ENCODE results near the gene ZNF26. TPM values are rescaled to one million over a fixed set of nuclear protein-coding genes. Genes with fewer than 3 reads are reported as not detected.

ZNF26 gene
- total and polyA plus RNA-seq, 4 donors, result 5.0 to 26.7 (median 11.0) TPM

DNA sequence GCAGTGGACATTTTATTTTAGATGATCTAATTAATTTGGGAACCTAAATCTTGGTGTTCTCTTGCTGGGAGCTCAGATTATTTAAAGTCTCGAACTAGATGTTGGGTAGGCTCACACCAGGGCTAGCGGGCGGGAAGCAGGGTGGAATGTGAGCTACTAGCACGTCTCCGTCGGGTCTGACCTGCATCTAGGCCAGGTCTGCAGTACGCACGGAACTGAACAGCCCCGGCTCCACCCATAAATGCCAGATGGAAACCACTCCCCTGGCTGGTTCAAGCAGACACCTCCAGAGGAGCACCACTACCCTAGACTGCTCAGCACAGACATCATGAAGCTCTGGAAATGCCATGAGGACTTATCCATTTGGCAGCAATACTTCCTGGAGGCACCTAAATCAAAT lies 40.4 kb upstream of the ZNF26 start:
- TF ChIP-seq, protein P1, sequence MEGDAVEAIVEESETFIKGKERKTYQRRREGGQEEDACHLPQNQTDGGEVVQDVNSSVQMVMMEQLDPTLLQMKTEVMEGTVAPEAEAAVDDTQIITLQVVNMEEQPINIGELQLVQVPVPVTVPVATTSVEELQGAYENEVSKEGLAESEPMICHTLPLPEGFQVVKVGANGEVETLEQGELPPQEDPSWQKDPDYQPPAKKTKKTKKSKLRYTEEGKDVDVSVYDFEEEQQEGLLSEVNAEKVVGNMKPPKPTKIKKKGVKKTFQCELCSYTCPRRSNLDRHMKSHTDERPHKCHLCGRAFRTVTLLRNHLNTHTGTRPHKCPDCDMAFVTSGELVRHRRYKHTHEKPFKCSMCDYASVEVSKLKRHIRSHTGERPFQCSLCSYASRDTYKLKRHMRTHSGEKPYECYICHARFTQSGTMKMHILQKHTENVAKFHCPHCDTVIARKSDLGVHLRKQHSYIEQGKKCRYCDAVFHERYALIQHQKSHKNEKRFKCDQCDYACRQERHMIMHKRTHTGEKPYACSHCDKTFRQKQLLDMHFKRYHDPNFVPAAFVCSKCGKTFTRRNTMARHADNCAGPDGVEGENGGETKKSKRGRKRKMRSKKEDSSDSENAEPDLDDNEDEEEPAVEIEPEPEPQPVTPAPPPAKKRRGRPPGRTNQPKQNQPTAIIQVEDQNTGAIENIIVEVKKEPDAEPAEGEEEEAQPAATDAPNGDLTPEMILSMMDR (IDR thresholded peaks at IDR 0.05; ENCODE audit: control extremely low read depth, extremely low read depth), result no peak
- ATAC-seq (ENCODE audit: insufficient read depth, low FRiP score), result no peak
- WGBS, 2 donors, result 98 to 100% methylated on average over 9 of the region's 9 CpGs
- peaks cover 44 to 86% (median 58%) of the 10 kb centered on the region in 4 donors for H3K36me3 ChIP-seq (ENCODE audit: control insufficient read depth in 4 of 4, insufficient read depth in 4 of 4, low read length in 4 of 4)
- H3K9ac ChIP-seq (ENCODE audit: insufficient read depth in 1 of 2, low read length in 2 of 2), result no peak overlapping the region
- no peaks in the 10 kb centered on the region for H3K27me3 ChIP-seq (ENCODE audit: control insufficient read depth in 3 of 3, insufficient read depth in 3 of 3, low read length in 2 of 3)
- DNase-seq, result no peak
- H3K27ac ChIP-seq (ENCODE audit: low read depth in 1 of 2, low read length in 1 of 2), result no peak overlapping the region
- no peaks in the 10 kb centered on the region for H3K4me1 ChIP-seq (ENCODE audit: control insufficient read depth in 5 of 5, insufficient read depth in 5 of 5, low read length in 5 of 5)
- no peak overlapping the region for H3K4me3 ChIP-seq
- peaks cover 2 to 82% (median 40%) of the 10 kb centered on the region in 4 donors for H3K9me3 ChIP-seq (ENCODE audit: control insufficient read depth in 4 of 4, insufficient read depth in 3 of 4, low read length in 3 of 4)

DNA sequence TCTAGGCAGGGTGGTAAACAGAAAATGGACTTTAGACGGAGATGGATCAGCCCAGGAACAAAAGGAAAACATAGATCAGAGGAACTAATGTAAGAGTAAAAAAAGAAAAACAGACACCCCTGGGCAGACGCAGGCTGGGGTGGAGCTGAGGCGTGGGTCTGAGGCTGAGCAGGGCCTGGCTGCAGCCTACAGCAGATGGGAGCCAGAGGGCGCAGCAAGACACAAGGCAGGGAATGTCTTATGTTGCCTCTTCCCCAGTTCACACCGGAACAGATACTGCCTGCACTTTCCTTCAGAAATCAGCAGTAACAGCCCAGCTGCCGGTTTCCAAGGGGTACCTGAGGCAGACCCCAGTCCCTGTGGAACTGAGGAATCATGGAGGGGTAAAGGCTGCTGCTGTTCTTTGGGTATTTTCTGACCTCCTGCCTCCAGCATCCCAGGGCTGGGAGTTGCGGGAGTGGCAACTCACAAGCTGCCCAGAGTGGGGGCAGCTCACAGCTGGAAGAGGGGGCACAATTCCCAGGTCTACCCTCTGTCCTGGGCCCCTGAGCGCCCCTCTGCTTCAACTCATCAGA lies 39.8 kb upstream of the ZNF26 start:
- H3K27ac ChIP-seq (ENCODE audit: low read depth in 1 of 2, low read length in 1 of 2), result no peak overlapping the region
- H3K4me1 ChIP-seq (ENCODE audit: control insufficient read depth in 5 of 5, insufficient read depth in 5 of 5, low read length in 5 of 5), result no peaks in the 10 kb centered on the region
- H3K9ac ChIP-seq (ENCODE audit: insufficient read depth in 1 of 2, low read length in 2 of 2), result no peak overlapping the region
- H3K36me3 ChIP-seq (ENCODE audit: control insufficient read depth in 4 of 4, insufficient read depth in 4 of 4, low read length in 4 of 4), result peaks cover 43 to 87% (median 57%) of the 10 kb centered on the region in 4 donors
- DNase-seq (no peak), ATAC-seq (ENCODE audit: insufficient read depth, low FRiP score) (no peak)
- H3K9me3 ChIP-seq (ENCODE audit: control insufficient read depth in 4 of 4, insufficient read depth in 3 of 4, low read length in 3 of 4), result peaks cover 2 to 83% (median 43%) of the 10 kb centered on the region in 4 donors
- 88 to 94% methylated on average over 8 of the region's 8 CpGs for WGBS, 2 donors
- H3K27me3 ChIP-seq (ENCODE audit: control insufficient read depth in 3 of 3, insufficient read depth in 3 of 3, low read length in 2 of 3), result no peaks in the 10 kb centered on the region
- no peak overlapping the region for H3K4me3 ChIP-seq
- TF ChIP-seq, protein P1 (IDR thresholded peaks at IDR 0.05; ENCODE audit: control extremely low read depth, extremely low read depth), result no peak

GRCh38 chr12:132948146-132949066 lies 37.8 kb upstream of the ZNF26 start:
- no peak overlapping the region for H3K27ac ChIP-seq (ENCODE audit: low read depth in 1 of 2, low read length in 1 of 2)
- H3K4me3 ChIP-seq, result no peak overlapping the region
- peaks cover 26 to 81% (median 42%) of the 10 kb centered on the region in 4 donors for H3K36me3 ChIP-seq (ENCODE audit: control insufficient read depth in 4 of 4, insufficient read depth in 4 of 4, low read length in 4 of 4)

More at GRCh38 chr12:132948146-132949066, 37.8 kb upstream of the ZNF26 start:
- Histone ChIP-seq H3K9me3 (ENCODE audit: control insufficient read depth in 4 of 4, insufficient read depth in 3 of 4, low read length in 3 of 4) (peaks cover 2 to 80% (median 49%) of the 10 kb centered on the region in 4 donors), H3K4me1 (ENCODE audit: control insufficient read depth in 5 of 5, insufficient read depth in 5 of 5, low read length in 5 of 5) (no peaks in the 10 kb centered on the region), H3K9ac (ENCODE audit: insufficient read depth in 1 of 2, low read length in 2 of 2) (no peak overlapping the region), H3K27me3 (ENCODE audit: control insufficient read depth in 3 of 3, insufficient read depth in 3 of 3, low read length in 2 of 3) (no peaks in the 10 kb centered on the region)
- TF ChIP-seq, protein P1 (IDR thresholded peaks at IDR 0.05; ENCODE audit: control extremely low read depth, extremely low read depth), result no peak
- no peak for DNase-seq
- ATAC-seq (ENCODE audit: insufficient read depth, low FRiP score), result no peak
- WGBS, 2 donors, result 95 to 97% methylated on average over 29 of the region's 29 CpGs

All from lung (tissue), 12 donors.